ENCODE measurements around the gene PLEK2.

The PLEK2 gene

DNA sequence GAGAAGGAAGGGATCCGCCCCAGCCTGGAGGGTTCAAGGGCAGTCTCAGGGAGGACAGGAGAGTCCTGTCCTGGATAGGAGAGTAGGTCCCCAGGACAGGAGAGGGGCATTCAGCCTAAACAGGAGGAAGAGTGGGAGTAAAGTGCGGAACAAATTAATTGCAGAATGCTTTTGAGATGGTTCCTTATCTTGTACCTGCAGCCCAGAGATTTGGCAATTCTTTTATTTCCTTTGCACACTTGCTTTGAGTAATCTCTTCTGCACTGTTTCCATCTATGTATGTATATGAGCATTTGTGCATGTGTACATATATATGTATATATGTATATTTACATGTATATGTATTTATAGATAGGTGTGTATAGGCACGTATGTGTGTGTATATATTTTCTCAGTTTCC is 22.7 kb downstream of the PLEK2 start:
- Histone ChIP-seq H3K9me3 (ENCODE audit: control extremely low read depth in 1 of 5, control insufficient read depth in 4 of 5, insufficient read depth in 2 of 5, low read depth in 1 of 5, low read length in 4 of 5) (no peaks in the 10 kb centered on the region), H3K4me1 (ENCODE audit: control extremely low read depth in 1 of 4, control insufficient read depth in 4 of 4, insufficient read depth in 4 of 4, low read length in 3 of 4) (peaks cover 10 to 32% (median 20%) of the 10 kb centered on the region in 4 experiments), H3K36me3 (ENCODE audit: control insufficient read depth in 4 of 4, insufficient read depth in 4 of 4, low read length in 3 of 4) (peaks cover 7 to 31% (median 15%) of the 10 kb centered on the region in 4 experiments), H3K4me3 (ENCODE audit: control insufficient read depth in 1 of 7, extremely low read depth in 1 of 7, insufficient read depth in 4 of 7, low read depth in 2 of 7, low read length in 6 of 7) (no peak overlapping the region), H3K27me3 (replicated peaks in 2 of 5; ENCODE audit: control insufficient read depth in 4 of 5, insufficient read depth in 5 of 5, low read length in 4 of 5) (no peaks in the 10 kb centered on the region), H3K27ac (ENCODE audit: insufficient read depth in 1 of 2, low read depth in 1 of 2, low read length in 2 of 2, poor library complexity in 1 of 2, severe bottlenecking in 2 of 2) (no peak overlapping the region)
- CTCF ChIA-PET = no interaction called here
- peak; percentile 41 to 79 (median 61) for DNase-seq
- no CpG with 5 or more reads among the region's 3 CpGs for WGBS (ENCODE audit: insufficient coverage)
- POLR2A ChIA-PET = interaction anchor here (0.7 kb wide), 1 partner anchor 11 kb away, joined by 4 read pairs; no protein-coding TSS in a partner anchor

DNA sequence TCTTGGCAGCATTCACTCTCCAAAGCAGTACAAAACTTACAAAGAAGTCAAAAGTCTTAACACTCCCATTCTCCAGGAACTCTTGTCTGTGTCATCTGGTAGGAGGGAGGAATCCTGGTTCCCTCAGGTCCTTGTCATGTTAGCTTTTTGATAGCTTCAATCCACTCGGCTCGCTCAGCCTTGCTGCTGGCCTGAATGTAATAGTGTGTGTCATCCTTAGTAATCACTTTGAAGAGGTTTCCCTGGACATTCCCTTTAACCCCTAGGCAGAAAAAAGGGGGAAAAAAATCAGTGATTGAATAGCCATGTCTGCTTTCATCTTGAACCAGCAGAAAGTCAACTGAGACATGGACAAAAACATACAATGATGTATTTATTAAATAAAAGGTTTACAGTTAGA is 24.8 kb downstream of the PLEK2 start:
- POLR2A ChIA-PET = no interaction called here
- Histone ChIP-seq H3K27ac (ENCODE audit: insufficient read depth in 1 of 2, low read depth in 1 of 2, low read length in 2 of 2, poor library complexity in 1 of 2, severe bottlenecking in 2 of 2) (no peak overlapping the region), H3K36me3 (ENCODE audit: control insufficient read depth in 4 of 4, insufficient read depth in 4 of 4, low read length in 3 of 4) (peaks cover 7 to 52% (median 28%) of the 10 kb centered on the region in 4 experiments), H3K9me3 (ENCODE audit: control extremely low read depth in 1 of 5, control insufficient read depth in 4 of 5, insufficient read depth in 2 of 5, low read depth in 1 of 5, low read length in 4 of 5) (no peaks in the 10 kb centered on the region), H3K27me3 (replicated peaks in 2 of 5; ENCODE audit: control insufficient read depth in 4 of 5, insufficient read depth in 5 of 5, low read length in 4 of 5) (no peaks in the 10 kb centered on the region), H3K4me1 (ENCODE audit: control extremely low read depth in 1 of 4, control insufficient read depth in 4 of 4, insufficient read depth in 4 of 4, low read length in 3 of 4) (peaks cover 10 to 32% (median 20%) of the 10 kb centered on the region in 4 experiments), H3K4me3 (ENCODE audit: control insufficient read depth in 1 of 7, extremely low read depth in 1 of 7, insufficient read depth in 4 of 7, low read depth in 2 of 7, low read length in 6 of 7) (no peak overlapping the region)
- WGBS (ENCODE audit: insufficient coverage) = no CpG with 5 or more reads among the region's 2 CpGs
- DNase-seq = no peak
- CTCF ChIA-PET = no interaction called here

DNA sequence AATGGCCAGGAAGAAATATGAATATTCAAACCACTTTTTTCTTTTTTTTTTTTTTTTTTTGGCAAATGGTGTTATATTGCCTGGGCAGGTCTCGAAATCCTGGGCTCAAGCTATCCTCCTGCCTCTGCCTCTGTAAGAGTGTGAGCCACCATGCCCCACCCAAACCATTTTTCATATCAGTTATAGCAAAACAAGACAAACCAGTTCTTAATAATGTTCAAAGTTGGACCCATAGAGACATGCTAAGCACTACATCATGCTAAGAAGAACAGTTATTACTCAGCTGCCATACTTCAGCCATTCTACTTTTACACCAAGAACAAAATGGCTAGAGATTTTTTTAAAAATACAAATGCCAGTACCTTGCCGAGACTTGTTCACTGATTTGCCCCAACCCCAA is 26.3 kb downstream of the PLEK2 start:
- 100% methylated on average over 1 of the region's 2 CpGs for WGBS (ENCODE audit: insufficient coverage)
- POLR2A ChIA-PET = no interaction called here
- DNase-seq = no peak
- Histone ChIP-seq H3K27ac (ENCODE audit: insufficient read depth in 1 of 2, low read depth in 1 of 2, low read length in 2 of 2, poor library complexity in 1 of 2, severe bottlenecking in 2 of 2) (no peak overlapping the region), H3K27me3 (replicated peaks in 2 of 5; ENCODE audit: control insufficient read depth in 4 of 5, insufficient read depth in 5 of 5, low read length in 4 of 5) (no peaks in the 10 kb centered on the region), H3K9me3 (ENCODE audit: control extremely low read depth in 1 of 5, control insufficient read depth in 4 of 5, insufficient read depth in 2 of 5, low read depth in 1 of 5, low read length in 4 of 5) (no peaks in the 10 kb centered on the region), H3K36me3 (ENCODE audit: control insufficient read depth in 4 of 4, insufficient read depth in 4 of 4, low read length in 3 of 4) (peaks cover 8 to 65% (median 41%) of the 10 kb centered on the region in 4 experiments), H3K4me1 (ENCODE audit: control extremely low read depth in 1 of 4, control insufficient read depth in 4 of 4, insufficient read depth in 4 of 4, low read length in 3 of 4) (peaks cover 2 to 18% (median 12%) of the 10 kb centered on the region in 4 experiments), H3K4me3 (ENCODE audit: control insufficient read depth in 1 of 7, extremely low read depth in 1 of 7, insufficient read depth in 4 of 7, low read depth in 2 of 7, low read length in 6 of 7) (no peak overlapping the region)
- CTCF ChIA-PET = interaction anchor here (0.8 kb wide), 1 partner anchor 41 kb away, joined by 3 read pairs; no protein-coding TSS in a partner anchor

DNA sequence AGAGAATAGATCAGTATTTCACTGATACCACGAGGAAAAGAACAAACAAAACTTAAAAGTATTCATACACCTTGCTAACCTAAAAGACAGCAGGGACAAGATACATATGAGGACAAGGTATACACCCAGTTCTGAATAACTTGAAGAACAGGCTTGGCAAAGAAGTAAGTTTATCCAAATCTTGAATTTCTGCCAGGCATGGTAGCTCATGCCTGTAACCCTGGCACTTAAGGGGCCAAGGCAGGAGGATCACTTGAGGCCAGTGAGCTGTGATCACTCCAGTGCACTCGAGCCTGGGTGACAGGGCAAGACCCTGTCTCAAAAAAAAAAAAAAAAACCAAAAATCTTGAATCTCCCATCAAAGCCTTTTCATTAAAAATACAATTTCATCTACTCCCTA is 26.8 kb downstream of the PLEK2 start:
- ChIA-PET POLR2A (no interaction called here), CTCF (interaction anchor here (0.8 kb wide), 1 partner anchor 42 kb away, joined by 3 read pairs; no protein-coding TSS in a partner anchor)
- H3K27ac ChIP-seq (ENCODE audit: insufficient read depth in 1 of 2, low read depth in 1 of 2, low read length in 2 of 2, poor library complexity in 1 of 2, severe bottlenecking in 2 of 2) = no peak overlapping the region
- no peak for DNase-seq
- peaks cover 11 to 68% (median 42%) of the 10 kb centered on the region in 4 experiments for H3K36me3 ChIP-seq (ENCODE audit: control insufficient read depth in 4 of 4, insufficient read depth in 4 of 4, low read length in 3 of 4)
- H3K4me1 ChIP-seq (ENCODE audit: control extremely low read depth in 1 of 4, control insufficient read depth in 4 of 4, insufficient read depth in 4 of 4, low read length in 3 of 4) = peaks cover 0 to 13% (median 8%) of the 10 kb centered on the region in 4 experiments
- 100% methylated on average over 1 of the region's 2 CpGs for WGBS (ENCODE audit: insufficient coverage)
- H3K4me3 ChIP-seq (ENCODE audit: control insufficient read depth in 1 of 7, extremely low read depth in 1 of 7, insufficient read depth in 4 of 7, low read depth in 2 of 7, low read length in 6 of 7) = no peak overlapping the region
- no peaks in the 10 kb centered on the region for H3K9me3 ChIP-seq (ENCODE audit: control extremely low read depth in 1 of 5, control insufficient read depth in 4 of 5, insufficient read depth in 2 of 5, low read depth in 1 of 5, low read length in 4 of 5)
- no peaks in the 10 kb centered on the region for H3K27me3 ChIP-seq (replicated peaks in 2 of 5; ENCODE audit: control insufficient read depth in 4 of 5, insufficient read depth in 5 of 5, low read length in 4 of 5)

DNA sequence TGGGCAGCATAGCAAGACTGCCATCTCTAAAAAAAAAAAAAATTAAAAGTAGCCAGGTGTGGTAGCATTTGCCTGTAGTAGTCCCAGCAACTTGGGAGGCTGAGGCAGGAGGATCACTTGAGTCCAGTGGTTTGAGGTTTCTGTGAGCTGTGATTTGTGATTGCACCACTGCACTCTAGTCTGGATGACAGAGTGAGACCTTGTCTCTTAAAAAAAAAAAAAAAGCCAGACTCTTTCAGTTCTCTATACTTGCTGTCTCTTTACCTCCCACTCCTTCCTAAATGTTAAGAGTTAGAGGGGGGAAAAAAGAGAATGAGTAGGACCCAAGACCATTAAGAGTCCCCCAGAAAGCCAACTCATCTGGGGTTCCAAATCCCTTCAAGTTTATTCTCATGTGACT is 34.0 kb downstream of the PLEK2 start:
- no peak for DNase-seq
- H3K27ac ChIP-seq (ENCODE audit: insufficient read depth in 1 of 2, low read depth in 1 of 2, low read length in 2 of 2, poor library complexity in 1 of 2, severe bottlenecking in 2 of 2) = no peak overlapping the region
- ChIA-PET POLR2A (no interaction called here), CTCF (no interaction called here)
- no peaks in the 10 kb centered on the region for H3K9me3 ChIP-seq (ENCODE audit: control extremely low read depth in 1 of 5, control insufficient read depth in 4 of 5, insufficient read depth in 2 of 5, low read depth in 1 of 5, low read length in 4 of 5)
- H3K4me1 ChIP-seq (ENCODE audit: control extremely low read depth in 1 of 4, control insufficient read depth in 4 of 4, insufficient read depth in 4 of 4, low read length in 3 of 4) = no peaks in the 10 kb centered on the region
- no peaks in the 10 kb centered on the region for H3K27me3 ChIP-seq (replicated peaks in 2 of 5; ENCODE audit: control insufficient read depth in 4 of 5, insufficient read depth in 5 of 5, low read length in 4 of 5)
- peaks cover 26 to 83% (median 57%) of the 10 kb centered on the region in 4 experiments for H3K36me3 ChIP-seq (ENCODE audit: control insufficient read depth in 4 of 4, insufficient read depth in 4 of 4, low read length in 3 of 4)
- H3K4me3 ChIP-seq (ENCODE audit: control insufficient read depth in 1 of 7, extremely low read depth in 1 of 7, insufficient read depth in 4 of 7, low read depth in 2 of 7, low read length in 6 of 7) = no peak overlapping the region

DNA sequence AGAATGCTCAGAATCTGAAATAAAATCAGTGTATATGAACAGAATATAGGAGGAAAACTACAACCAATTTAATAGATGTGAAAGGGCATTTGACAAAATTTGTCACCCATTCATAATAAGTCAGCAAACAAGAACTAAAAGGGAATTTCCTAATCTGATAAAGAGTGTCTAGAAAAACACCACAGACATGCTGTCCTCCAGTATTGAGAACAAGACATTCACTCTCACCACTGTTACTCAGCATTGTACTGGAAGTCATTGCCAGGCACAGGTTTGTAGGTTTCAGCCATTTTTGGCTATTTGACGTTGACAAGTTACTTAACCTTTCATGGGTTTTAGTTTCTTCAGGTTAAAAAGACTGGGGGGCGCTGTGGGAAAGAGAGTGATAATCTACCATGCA is 38.6 kb downstream of the PLEK2 start:
- H3K4me1 ChIP-seq (ENCODE audit: control extremely low read depth in 1 of 4, control insufficient read depth in 4 of 4, insufficient read depth in 4 of 4, low read length in 3 of 4) = no peaks in the 10 kb centered on the region
- peaks cover 21 to 81% (median 49%) of the 10 kb centered on the region in 4 experiments for H3K36me3 ChIP-seq (ENCODE audit: control insufficient read depth in 4 of 4, insufficient read depth in 4 of 4, low read length in 3 of 4)
- H3K27ac ChIP-seq (ENCODE audit: insufficient read depth in 1 of 2, low read depth in 1 of 2, low read length in 2 of 2, poor library complexity in 1 of 2, severe bottlenecking in 2 of 2) = no peak overlapping the region
- no peak for DNase-seq
- CTCF ChIA-PET = no interaction called here
- H3K9me3 ChIP-seq (ENCODE audit: control extremely low read depth in 1 of 5, control insufficient read depth in 4 of 5, insufficient read depth in 2 of 5, low read depth in 1 of 5, low read length in 4 of 5) = no peaks in the 10 kb centered on the region
- H3K27me3 ChIP-seq (replicated peaks in 2 of 5; ENCODE audit: control insufficient read depth in 4 of 5, insufficient read depth in 5 of 5, low read length in 4 of 5) = no peaks in the 10 kb centered on the region
- POLR2A ChIA-PET = no interaction called here
- no peak overlapping the region for H3K4me3 ChIP-seq (ENCODE audit: control insufficient read depth in 1 of 7, extremely low read depth in 1 of 7, insufficient read depth in 4 of 7, low read depth in 2 of 7, low read length in 6 of 7)
- 100% methylated on average over 2 of the region's 2 CpGs for WGBS (ENCODE audit: insufficient coverage)

DNA sequence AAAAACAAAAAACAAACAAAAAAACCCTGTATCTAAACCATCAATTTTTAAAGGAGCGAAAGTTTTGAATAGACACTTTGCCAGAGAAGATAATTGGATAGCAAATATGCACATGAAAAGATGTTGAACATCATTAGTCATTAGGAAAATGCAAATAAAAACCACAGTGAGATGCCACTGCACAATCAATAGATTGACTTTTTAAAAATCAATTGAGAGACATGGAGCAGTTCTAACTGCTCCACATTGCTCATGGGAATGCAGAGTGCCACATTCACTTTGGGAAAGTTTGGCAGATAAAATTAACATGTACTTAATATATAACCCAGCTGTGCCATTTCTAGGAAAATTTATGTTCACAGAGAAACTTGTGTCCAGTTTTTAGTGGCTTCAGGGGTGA is 39.1 kb downstream of the PLEK2 start:
- CTCF ChIA-PET = no interaction called here
- POLR2A ChIA-PET = no interaction called here
- H3K4me1 ChIP-seq (ENCODE audit: control extremely low read depth in 1 of 4, control insufficient read depth in 4 of 4, insufficient read depth in 4 of 4, low read length in 3 of 4) = no peaks in the 10 kb centered on the region
- H3K27me3 ChIP-seq (replicated peaks in 2 of 5; ENCODE audit: control insufficient read depth in 4 of 5, insufficient read depth in 5 of 5, low read length in 4 of 5) = no peaks in the 10 kb centered on the region
- H3K27ac ChIP-seq (ENCODE audit: insufficient read depth in 1 of 2, low read depth in 1 of 2, low read length in 2 of 2, poor library complexity in 1 of 2, severe bottlenecking in 2 of 2) = no peak overlapping the region
- no peak for DNase-seq
- H3K36me3 ChIP-seq (ENCODE audit: control insufficient read depth in 4 of 4, insufficient read depth in 4 of 4, low read length in 3 of 4) = peaks cover 23 to 82% (median 50%) of the 10 kb centered on the region in 4 experiments
- H3K9me3 ChIP-seq (ENCODE audit: control extremely low read depth in 1 of 5, control insufficient read depth in 4 of 5, insufficient read depth in 2 of 5, low read depth in 1 of 5, low read length in 4 of 5) = no peaks in the 10 kb centered on the region
- no peak overlapping the region for H3K4me3 ChIP-seq (ENCODE audit: control insufficient read depth in 1 of 7, extremely low read depth in 1 of 7, insufficient read depth in 4 of 7, low read depth in 2 of 7, low read length in 6 of 7)
- WGBS (ENCODE audit: insufficient coverage) = no CpG with 5 or more reads among the region's 1 CpG

All from common myeloid progenitor, CD34-positive (primary cell).